Upper lobe of left lung (tissue), 4 donors: Measurements from ENCODE around the gene SDK2.

Experiments used
- POLR2A ChIP-seq, 4 donors: fragments of 450-650 bp; IDR thresholded peaks; one replicate each; pipeline ENCODE4 v1.5.1; 2016 to 2017; ENCODE audit warnings: antibody characterized with exemption in 4 of 4, mild to moderate bottlenecking in 2 of 4
- POLR2AphosphoS5 ChIP-seq, 2 donors: sonication (generic); formaldehyde crosslinking; IDR thresholded peaks; one replicate each; pipeline ENCODE4 v1.5.1; 2017; ENCODE audit warnings: antibody characterized with exemption in 2 of 2
- TF ChIP-seq, protein P1 (sequence below), 6 experiments: fragments of 450-650 bp in 4 of 6; fragments of 200-600 bp in 2 of 6; sonication (generic) in 2 of 6; IDR thresholded peaks; one replicate each; pipeline ENCODE4 v1.5.1; 2016 to 2019; ENCODE audit warnings: antibody characterized with exemption in 6 of 6

DNA sequence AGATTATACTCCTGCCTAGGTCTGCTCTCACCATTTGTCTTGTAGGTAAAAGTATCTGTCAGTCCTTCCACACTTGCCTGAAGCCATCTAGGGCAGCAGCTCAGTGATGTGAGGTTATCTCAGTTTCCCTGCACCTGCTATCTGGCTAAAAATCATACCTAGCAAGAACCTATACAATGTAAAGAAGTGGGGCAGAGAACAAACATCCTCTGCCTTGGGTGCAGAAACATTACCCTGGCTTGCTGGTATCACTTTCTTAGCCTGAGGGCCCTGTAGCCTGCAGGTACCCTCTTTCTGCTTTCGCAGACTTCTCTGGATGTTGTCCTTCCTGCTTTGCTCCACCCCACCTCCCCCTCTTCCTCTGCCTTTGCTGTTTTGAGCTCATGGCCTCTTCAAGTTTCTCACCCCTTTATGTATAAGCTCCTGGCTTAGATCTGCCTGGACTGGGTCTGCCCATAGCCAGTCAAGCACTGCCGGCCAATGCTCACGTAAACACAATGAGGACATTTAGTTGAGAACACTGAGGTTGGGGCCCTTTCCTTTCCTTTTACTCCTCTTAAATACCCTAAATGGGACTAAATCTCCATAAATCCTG lies 8.7 kb upstream of the SDK2 start:
- TF ChIP-seq, protein P1, sequence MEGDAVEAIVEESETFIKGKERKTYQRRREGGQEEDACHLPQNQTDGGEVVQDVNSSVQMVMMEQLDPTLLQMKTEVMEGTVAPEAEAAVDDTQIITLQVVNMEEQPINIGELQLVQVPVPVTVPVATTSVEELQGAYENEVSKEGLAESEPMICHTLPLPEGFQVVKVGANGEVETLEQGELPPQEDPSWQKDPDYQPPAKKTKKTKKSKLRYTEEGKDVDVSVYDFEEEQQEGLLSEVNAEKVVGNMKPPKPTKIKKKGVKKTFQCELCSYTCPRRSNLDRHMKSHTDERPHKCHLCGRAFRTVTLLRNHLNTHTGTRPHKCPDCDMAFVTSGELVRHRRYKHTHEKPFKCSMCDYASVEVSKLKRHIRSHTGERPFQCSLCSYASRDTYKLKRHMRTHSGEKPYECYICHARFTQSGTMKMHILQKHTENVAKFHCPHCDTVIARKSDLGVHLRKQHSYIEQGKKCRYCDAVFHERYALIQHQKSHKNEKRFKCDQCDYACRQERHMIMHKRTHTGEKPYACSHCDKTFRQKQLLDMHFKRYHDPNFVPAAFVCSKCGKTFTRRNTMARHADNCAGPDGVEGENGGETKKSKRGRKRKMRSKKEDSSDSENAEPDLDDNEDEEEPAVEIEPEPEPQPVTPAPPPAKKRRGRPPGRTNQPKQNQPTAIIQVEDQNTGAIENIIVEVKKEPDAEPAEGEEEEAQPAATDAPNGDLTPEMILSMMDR (IDR thresholded peaks at IDR 0.05) = no peak
- no peak for TF ChIP-seq POLR2AphosphoS5 (IDR thresholded peaks at IDR 0.05)
- no peak for TF ChIP-seq POLR2A (IDR thresholded peaks at IDR 0.05)
